HG02678 (cell line): ENCODE results near the gene CDKAL1.

ENCODE experiments used
- ATAC-seq: cut with Tn5 transposase; IDR thresholded peaks from one replicate; pipeline ENCODE4 v1.9.1; 2021; ENCODE audit warnings: mild to moderate bottlenecking, moderate library complexity; ENCODE audit not compliant: unreplicated experiment

CDKAL1 gene

DNA sequence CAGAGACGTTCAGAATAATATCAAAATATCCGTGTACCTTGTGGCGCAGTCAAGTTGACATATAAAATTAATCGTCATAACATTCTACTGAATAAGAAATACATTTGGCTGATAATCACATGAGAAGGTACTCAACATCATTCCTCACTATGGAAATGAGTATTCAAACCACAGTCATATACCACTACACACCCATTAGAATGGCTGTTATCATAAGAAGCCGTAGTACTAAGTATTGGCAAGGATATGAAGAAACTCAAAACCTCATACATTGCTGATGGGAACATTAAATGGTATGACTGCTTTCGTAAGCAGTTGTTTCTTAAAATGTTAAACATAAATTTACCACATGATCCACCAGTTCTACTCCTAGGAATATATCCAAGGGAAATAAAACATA is 244.7 kb downstream of the CDKAL1 start:
- no peak for ATAC-seq

DNA sequence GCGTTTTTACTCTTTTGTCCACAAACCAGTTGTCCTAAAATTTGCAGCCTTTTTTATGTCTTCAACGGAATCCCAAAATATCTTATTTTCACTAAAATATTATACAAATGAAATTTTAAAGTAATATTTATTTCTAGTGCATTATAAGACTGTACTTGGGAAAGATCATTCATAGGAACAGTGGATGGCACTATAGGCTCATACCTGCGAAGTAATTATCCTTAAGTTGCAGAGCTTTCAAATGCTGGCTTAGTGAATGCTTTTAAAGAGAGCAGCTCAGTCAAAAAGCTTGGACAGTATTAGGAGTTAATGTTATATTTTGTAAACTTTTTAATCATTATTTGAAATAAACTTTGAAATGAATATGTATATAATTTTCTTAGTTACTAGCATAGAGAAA is 254.9 kb downstream of the CDKAL1 start:
- no peak for ATAC-seq

DNA sequence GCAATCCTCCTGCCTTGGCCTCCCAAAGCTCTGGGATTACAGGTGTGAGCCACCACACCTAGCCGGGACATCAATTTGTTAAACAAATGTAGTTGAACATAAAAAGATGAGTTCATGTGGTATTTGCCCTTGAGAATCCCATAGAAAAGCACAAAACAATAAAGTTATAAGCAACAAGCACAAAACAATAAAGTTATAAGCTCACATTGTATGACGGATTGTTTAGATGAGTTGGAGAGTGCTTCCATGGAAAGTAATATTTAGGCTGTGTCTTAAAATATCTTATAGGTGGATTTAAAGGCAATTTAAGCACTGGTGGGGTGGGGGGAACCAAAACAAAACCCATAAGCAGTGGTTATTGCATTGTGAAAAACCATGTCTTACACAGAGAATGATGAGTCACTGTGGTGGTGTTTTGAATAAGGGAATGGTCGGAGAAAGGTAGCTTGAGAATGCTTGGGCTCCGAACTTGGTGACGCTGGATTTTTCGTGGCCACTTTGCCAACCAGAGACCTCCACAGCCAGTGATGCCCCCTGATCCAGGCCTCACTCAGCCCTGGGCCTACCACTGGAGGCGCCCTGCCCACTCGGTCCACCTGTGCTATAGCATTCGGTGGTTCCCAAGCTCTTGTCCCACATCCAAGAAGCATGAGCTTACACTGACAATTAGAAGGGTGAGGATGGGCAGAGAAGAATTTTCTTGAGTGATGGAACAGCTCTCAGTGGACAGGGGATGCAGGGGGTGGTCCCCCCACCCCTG is 256.0 kb downstream of the CDKAL1 start:
- no peak for ATAC-seq

DNA sequence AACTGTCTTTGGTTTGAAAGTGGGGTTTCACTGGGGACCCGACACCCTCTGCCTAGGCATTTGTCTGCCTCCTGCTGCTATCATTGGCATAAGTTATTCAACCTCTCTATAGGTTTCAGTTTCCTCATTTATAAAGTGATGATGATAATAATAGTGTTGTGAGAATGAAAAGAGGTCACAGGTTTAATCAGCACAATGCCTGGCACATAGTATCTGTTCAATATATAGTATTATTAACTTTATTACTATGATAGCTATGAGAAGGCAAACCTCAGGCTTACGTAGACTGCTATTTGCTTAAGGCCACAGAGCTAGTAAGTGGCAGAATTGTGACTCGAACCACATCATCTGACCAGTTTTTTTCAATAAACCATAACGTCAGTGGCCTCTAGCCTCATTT is 256.8 kb downstream of the CDKAL1 start:
- no peak for ATAC-seq

DNA sequence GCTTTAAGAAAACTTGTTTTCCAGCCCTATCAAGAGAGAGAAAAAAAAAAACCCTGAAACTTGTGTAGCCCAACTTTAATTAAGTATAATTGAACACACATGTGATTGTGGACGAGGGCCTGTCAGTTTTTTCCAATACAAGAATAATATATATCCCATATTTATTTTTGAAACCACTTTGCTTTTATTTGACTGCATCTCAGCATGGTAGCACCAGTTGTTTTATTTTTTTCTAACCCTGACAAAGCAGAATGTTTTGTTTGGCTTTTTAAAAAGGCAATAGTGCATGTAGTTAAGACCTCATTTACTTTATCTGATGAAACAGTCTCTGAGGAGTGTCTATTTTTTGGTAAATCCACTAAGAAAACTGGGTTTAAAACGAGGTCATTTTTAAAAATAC is 257.7 kb downstream of the CDKAL1 start:
- no peak for ATAC-seq

DNA sequence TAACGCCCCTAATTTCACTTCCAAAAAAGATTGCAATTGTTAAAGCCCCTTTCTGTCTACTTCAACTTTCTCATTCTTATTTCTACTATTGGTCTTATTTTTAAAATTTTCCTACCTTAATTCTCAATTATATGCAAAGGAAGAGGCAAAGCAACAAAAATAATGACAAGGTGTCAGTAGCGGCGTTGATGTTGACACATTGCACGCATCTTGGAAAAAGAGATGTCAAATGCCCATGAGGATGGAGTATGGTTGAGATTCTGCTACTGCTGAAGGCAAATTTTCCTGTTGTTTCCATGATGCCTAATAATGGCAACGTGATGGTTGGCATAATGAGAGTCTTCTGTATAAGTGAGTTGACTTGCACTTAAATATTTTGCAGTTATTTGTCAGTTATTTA is 258.9 kb downstream of the CDKAL1 start:
- no peak for ATAC-seq

DNA sequence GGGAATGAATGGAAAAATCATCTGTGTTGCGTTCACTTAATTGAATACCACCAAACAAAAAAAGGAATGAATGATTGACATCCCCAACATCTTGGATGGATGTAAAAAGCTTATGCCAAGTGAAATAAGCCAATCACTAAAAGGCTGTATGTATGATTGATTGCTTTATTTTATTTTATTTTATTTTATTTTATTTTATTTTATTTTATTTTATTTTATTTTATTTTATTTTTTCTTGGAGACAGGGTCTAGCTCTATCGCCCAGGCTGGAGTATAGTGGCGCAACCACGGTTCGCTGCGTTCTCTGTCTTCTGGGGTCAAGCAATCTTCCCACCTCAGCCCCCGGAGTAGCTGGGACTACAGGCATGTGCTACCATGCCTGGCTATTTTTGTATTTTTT is 263.3 kb downstream of the CDKAL1 start:
- ATAC-seq: no peak

DNA sequence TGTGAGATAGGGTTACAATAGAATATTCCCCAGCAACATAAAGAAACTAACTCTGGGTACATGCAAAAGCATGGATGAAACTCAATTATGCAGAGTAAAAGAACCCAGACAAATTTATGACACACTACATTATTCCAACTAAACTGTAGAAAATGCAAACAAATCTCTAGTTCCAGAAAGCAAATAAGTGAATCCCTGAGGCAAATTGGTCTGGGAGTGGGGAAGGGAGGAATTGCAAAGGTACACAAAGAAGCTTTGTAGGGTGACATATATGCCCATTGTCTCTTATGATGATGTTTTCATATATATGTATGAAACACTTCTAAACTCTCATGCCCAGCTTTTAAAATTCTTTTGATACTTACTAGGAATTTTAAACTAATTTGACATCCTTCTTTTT is 266.0 kb downstream of the CDKAL1 start:
- ATAC-seq: no peak

DNA sequence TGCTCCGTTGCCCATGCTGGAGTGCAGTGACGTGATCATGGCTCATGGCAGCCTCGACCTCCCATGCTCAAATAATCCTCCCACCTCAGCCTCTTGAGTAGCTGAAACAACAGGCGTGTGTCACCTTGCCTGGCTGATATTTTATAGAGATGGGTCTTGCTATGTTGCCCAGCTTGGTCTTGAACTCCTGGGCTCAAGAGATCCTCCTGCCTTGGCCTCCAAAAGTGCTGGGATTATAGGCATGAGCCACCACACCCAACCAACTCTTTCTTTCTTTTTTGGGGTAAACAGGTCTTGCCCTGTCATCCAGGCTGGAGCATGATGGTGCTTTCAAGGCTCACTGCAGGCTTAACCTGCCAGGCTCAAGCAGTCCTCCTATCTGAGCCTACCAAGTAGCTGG is 266.4 kb downstream of the CDKAL1 start:
- no peak for ATAC-seq

DNA sequence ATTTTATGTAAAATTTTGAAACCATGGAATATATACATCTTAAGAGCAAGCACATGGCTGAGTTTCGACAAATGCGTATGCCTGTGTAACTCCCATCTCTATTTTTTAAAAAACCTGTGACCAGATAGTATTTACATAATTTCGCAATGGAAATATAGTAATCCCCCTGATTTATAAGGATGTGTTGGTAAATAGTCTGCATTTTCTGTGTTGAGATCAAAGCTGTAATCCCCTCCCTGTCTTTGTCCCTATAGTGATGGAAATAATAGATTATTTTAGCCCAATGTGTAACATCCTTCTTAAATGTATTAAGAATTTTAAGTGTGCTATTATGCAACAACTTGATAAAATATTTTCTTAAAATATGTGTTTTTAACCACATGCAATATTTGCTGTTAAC is 267.3 kb downstream of the CDKAL1 start:
- ATAC-seq: no peak

DNA sequence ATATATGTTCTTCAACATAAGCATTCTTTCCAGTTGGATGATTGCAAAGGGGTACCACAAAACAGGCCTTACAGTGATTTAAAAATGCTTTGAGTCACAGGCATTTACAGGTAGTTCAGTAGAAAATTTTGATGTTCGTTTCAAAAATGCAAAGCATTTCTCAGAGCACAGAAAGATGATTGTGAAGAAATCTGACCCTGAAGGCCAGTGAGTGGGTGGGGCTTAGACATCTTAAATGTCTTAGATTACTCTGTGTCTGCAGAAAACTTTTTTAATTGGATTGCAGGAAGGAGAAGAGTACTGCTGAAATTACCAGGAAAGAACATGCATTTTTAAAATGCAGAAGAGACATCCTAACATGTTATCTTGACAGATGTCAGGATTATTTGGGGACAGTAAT is 268.3 kb downstream of the CDKAL1 start:
- no peak for ATAC-seq

DNA sequence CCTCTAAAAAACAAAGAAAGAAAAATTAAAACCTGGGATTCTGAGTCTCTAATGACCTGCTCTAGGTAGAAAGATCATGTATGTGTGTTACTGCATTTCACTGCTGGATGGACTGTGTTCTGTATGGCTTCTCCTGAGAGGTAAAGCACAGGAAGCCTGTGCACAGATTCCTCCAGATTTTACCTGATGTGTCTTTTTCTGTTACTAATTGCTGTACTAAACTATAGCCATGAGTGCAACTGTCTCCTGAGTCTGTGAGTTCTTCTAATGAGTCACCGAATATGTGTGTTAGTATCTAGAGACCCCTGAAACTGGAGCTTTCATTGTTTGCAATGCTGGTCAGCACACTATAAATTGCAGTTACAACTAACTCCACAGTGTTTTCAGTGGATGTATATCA is 270.8 kb downstream of the CDKAL1 start:
- ATAC-seq: no peak

DNA sequence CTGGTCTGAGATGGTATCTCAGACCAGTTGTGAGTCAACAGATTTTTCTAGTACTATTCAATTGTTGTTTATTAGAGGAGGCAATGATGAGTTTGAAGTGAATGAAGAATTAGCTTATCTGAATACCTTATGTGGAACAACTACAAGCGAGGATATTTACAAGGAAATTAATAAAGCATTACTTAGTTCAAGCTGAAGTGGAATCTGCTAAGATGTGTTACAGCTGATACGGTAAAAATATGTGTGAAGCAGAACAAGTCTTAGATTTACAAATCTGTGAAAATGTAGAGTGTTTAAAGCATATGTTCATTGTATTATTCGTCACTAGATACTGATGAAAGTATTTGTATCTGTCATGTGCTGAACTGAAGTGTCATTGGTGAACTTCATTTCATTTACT is 272.4 kb downstream of the CDKAL1 start:
- ATAC-seq: no peak

DNA sequence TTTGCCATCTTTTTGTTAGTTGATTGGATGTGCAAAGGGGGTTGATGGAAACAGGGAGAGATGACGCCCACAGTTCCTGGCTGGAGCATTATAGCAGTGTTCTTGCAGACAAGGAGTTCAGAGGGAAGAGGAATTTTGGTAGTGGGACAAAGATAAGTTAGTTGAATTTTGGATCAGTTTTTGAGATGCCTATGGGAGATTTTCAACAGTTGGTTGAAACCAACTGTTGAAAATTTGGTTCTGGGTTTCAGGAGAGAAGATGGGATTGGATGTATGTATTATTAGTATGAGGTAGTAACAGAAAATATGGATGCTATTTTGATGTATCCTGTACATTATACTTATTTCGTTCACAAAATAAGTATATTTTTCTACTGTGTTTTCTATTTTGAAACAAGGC is 274.2 kb downstream of the CDKAL1 start:
- no peak for ATAC-seq

DNA sequence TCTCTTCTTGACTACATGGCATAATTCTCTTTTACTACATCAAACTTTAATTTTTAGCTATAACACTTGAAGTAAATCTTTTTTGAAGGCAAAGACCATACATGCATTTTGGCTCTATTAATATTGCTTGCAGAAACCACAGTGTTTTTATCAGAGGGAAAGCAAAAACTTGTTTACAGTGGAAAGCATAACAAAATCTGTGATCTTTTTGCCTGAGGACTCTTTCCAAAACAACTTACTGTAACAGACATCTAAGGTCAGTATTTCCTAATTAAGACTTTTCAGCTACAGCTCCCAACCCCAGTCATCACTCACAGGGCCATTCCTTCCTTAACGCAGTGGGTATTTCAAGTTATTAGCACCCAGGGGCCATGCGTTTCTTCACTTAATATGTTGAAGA is 274.7 kb downstream of the CDKAL1 start:
- no peak for ATAC-seq

DNA sequence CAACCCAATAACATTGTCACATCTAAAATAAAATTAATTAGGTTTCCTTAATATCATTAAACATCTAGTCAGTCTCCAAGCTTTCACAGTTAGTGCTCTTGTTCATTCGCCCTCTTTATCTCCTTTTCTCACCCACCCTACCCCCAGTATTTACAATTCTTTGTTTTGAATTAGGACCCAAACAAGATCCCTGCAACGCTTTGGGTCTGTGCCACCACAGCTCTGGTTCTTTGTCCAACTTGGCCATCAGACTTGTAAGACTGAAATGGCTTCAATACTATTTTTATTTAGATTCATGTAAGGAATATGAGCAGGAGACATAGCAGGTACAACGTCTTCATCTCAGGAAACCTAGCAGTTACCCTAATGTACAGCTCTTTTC is 276.5 kb downstream of the CDKAL1 start:
- ATAC-seq: no peak

DNA sequence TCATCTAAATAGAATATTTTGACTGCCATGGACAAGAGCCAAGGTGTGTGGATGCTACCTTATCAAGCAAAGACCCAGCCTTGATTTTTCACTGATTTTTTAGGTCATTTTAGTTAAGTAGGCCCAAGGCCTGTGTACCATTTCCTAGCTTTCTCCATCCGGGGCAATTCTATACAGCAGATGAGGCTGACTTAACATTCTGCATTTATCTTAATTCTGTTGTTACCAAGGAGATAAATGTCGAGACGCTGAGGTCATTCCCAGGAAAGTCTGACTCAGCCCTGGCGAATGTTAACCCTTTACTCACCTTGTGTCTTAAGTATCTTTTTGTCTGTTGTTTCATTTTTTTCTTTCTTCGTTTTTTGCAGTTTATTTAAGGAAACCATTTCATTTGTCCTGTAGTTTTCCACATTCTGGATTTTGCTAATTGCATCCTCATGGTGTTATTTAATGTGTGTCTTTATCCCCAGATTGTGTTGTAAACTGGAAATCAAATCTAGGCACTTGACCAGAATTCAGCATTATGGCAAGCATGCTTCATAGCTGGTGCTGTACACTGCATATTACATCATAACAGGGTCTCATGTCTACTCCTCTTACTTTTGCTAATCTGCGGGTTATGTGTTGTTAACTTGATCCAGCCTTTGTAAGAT is 277.0 kb downstream of the CDKAL1 start:
- no peak for ATAC-seq

DNA sequence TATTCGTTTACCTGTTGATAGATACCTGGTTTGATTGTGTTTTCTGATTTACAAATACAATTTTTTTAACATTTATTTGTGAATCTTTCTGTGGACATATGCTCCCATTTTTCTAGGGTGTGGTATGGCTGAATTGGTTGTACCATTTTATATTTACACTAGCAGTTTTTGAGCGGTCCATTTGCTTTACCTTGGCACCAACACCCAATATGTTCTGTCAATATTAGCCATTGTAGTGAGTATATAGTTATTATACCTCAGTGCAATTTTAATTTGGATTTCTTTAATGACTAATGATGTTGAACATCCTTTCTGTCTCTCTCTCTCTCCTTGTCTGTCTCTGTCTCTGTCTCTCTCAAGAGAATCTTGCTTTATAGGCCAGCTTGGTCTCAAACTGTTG is 278.5 kb downstream of the CDKAL1 start:
- ATAC-seq: no peak

DNA sequence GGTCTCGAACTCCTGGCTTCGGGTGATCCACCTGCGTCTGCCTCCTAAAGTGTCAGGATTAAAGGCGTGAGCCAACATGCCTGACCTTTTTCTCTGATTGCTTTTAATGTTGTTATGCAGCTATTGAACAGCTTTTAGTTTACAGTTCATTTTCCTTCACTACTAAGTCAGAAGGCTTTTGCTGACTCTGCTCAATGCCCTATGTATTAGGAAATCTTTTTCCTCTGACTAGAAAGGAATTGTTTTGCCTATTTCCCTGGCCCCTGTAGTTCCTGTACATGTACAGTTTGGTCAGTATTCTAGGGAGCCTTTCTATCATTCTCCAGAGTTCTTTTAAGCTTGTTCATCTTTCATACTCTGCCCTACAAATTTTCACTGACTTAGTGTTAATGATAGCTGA is 280.2 kb downstream of the CDKAL1 start:
- no peak for ATAC-seq

DNA sequence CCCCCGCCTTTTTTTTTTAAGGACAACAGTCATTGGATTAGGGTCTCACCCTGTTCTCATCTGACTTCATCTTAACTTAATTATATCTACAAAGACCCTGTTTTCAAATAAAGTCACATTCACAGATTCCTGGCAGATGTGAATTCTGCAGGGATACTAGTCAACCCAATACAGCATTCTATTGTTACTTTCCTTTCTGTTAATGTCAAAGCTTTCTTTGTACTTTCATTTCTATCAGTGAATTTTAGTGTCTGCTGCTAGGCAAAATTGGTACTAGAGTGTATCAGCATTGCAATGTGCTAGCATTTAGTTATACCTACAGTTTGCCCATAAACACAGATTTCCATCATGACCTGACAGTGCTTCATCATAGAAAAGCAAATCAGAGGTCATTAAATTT is 281.9 kb downstream of the CDKAL1 start:
- no peak for ATAC-seq

DNA sequence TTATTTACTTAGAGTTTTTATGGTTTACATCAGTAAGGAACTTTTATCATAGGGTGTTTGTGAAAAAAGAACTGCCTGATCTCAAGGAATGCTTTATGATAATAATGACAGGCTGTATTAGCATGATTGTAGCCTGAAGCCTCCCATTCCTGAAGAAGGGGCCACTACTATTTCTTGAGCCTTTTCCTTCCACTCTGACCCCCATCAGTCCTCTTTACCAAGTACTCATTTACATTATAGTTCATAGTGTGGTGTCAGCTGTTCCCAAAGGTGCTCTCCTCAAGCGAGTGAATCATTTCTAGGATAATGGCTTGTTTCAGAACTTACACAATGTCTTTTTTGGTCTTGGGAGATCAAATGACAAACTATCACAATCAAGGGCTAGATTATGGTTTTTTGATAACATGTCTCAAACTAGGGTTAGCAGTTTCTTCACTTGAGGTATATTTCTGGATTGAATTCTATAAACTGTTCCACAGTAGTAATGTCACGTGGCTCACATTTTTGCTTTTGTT is 283.6 kb downstream of the CDKAL1 start:
- no peak for ATAC-seq

DNA sequence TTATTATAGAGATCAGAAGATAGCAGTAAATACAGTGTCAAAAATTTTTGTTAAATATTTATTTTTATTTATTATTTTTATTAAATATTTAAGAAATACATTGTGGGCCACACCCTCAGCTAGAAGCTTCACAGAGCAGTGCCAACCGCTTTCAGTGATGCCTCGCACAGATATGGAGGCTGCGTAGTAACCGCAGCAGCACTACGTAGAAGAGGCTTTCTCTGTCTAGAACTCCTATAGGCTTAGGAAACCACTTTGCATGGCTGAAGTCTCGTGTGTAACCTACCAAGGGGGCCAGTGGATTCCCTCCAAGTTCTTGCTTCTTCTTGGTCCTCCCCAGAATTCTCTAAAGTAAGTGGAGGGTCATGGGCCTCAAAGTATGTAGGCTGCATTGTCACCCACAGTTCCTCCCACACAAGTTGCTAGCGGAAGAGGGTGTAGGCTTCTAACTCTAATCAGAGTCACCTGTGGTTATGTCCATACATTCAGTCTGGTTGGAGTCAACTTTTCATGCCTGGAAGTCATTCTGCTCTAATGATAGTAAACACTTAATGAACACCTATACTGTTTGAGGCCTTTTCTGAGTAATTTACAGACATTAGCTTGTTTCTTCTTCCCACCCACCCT is 285.6 kb downstream of the CDKAL1 start:
- no peak for ATAC-seq
